K562 (cell line): Measurements from ENCODE around the gene KIF21A. TPM values are rescaled to one million over a fixed set of nuclear protein-coding genes. Genes with fewer than 3 reads are reported as not detected.
A peak's percentile ranks its signal among the peaks of the same experiment; 100 is the strongest.

Experiments used
- ATAC-seq: fragments of 200-7000 bp; cut with Tn5 transposase; 3 replicates; pipeline ENCODE4 v1.9.1; 2020; ENCODE audit warnings: moderate library complexity
- BruUV-seq: library from RNA; stranded (reverse); fragments of 400-500 nt; replicated peaks from 2 replicates; lab custom pipeline; 2021; lab: Mats Ljungman, UMichigan
- CTCF ChIA-PET: fragments of 300-600 bp; formaldehyde crosslinking; extraction: SDS; loops from one replicate; lab custom pipeline; 2021; ENCODE audit warnings: low intra/inter-chr PET ratio; lab: Yijun Ruan, JAX
- POLR2A ChIA-PET: fragments of 300-600, 350-650 bp; sonication (Branson Sonifier 250); formaldehyde crosslinking; extraction: SDS; loops from one replicate; lab custom pipeline; 2021; ENCODE audit warnings: antibody characterized with exemption, inconsistent platforms; lab: Yijun Ruan, JAX
- DNase-seq, 4 experiments: peaks; one replicate each; pipeline versions ENCODE4 v3.0.0 to v3.0.0-alpha.2; 2011 to 2018; ENCODE audit warnings: low spot score in 3 of 4, mixed read lengths in 3 of 4; ENCODE audit errors: extremely low read depth in 1 of 4
- FAIRE-seq: peaks from 2 replicates; lab custom pipeline; 2011; peaks lifted over from hg19 to GRCh38; lab: Jason Lieb, UNC
- H2AFZ ChIP-seq: 2 replicates; pipeline ENCODE4 v1.6.0; 2011; ENCODE audit warnings: low read depth, low read length, control low read depth, inconsistent platforms
- H3K27ac ChIP-seq: fragments of 200-600 bp; 3 replicates; pipeline ENCODE4 v1.8.0; 2011; ENCODE audit warnings: low read depth, mild to moderate bottlenecking, control low read depth, inconsistent platforms, low read length, moderate library complexity, mixed read lengths; ENCODE audit errors: extremely low read depth
- H3K27me3 ChIP-seq, 2 experiments: fragments of 300-600 bp in 1 of 2; 2 replicates in 1 of 2; 3 replicates in 1 of 2; pipeline versions ENCODE4 v1.6.0 to v1.8.0; 2011; ENCODE audit warnings: inconsistent platforms in 2 of 2, low read length in 2 of 2, mild to moderate bottlenecking in 1 of 2, mixed read lengths in 1 of 2, moderate library complexity in 1 of 2; ENCODE audit not compliant: control insufficient read depth in 2 of 2, insufficient read depth in 2 of 2
- H3K36me3 ChIP-seq: fragments of 300-600 bp; 3 replicates; pipeline ENCODE4 v1.8.0; 2011; ENCODE audit warnings: mild to moderate bottlenecking, low read length, inconsistent platforms; ENCODE audit not compliant: control insufficient read depth, insufficient read depth
- H3K4me1 ChIP-seq, 2 experiments: fragments of 200-600 bp in 1 of 2; replicated peaks in 1 of 2; 2 replicates in 1 of 2; 3 replicates in 1 of 2; pipeline versions ENCODE4 v1.5.1 to v1.8.0; 2011; ENCODE audit warnings: inconsistent platforms in 2 of 2, low read length in 2 of 2, mild to moderate bottlenecking in 1 of 2, mixed read lengths in 1 of 2, moderate library complexity in 1 of 2; ENCODE audit not compliant: control insufficient read depth in 2 of 2, insufficient read depth in 2 of 2
- H3K4me2 ChIP-seq: 2 replicates; pipeline ENCODE4 v1.6.1; 2011; ENCODE audit warnings: low read length, control low read depth, inconsistent platforms, mixed read lengths; ENCODE audit not compliant: insufficient read depth
- H3K4me3 ChIP-seq: fragments of 200-600 bp; sonication (generic), shearing (Covaris generic); 2 replicates; pipeline ENCODE4 v1.5.1; 2016; ENCODE audit warnings: control low read depth, inconsistent platforms
- H3K79me2 ChIP-seq: fragments of 200-600 bp; 3 replicates; pipeline ENCODE4 v1.8.0; 2011; ENCODE audit warnings: low read length, inconsistent platforms; ENCODE audit not compliant: control insufficient read depth, insufficient read depth
- H3K9ac ChIP-seq, 2 experiments: 2 replicates each; pipeline versions ENCODE4 v1.6.0 to v1.6.1; 2011; ENCODE audit warnings: low read depth in 2 of 2, low read length in 2 of 2, control low read depth in 1 of 2, inconsistent platforms in 1 of 2, mild to moderate bottlenecking in 1 of 2, mixed read lengths in 1 of 2; ENCODE audit not compliant: insufficient read depth in 1 of 2
- H3K9me1 ChIP-seq: one replicate; pipeline ENCODE4 v1.6.0; 2011; ENCODE audit warnings: inconsistent platforms, mild to moderate bottlenecking, low read length, moderate library complexity; ENCODE audit not compliant: control insufficient read depth, insufficient read depth
- H3K9me3 ChIP-seq: replicated peaks from 2 replicates; pipeline ENCODE4 v1.5.1; 2011; ENCODE audit warnings: low read depth, low read length, inconsistent platforms; ENCODE audit not compliant: control insufficient read depth, insufficient read depth
- H4K20me1 ChIP-seq: replicated peaks from 2 replicates; pipeline ENCODE4 v1.6.1; 2011; ENCODE audit warnings: low read length, inconsistent platforms, mixed read lengths; ENCODE audit not compliant: control insufficient read depth, insufficient read depth
- MCM2 ChIP-seq: fragments of 450-650 bp; IDR thresholded peaks from 2 replicates; pipeline ENCODE4 v1.6.1; 2017; ENCODE audit warnings: low read depth, mild to moderate bottlenecking
- MTA3 ChIP-seq: fragments of 450-650 bp; formaldehyde crosslinking; IDR thresholded peaks from 2 replicates; pipeline ENCODE4 v1.6.1; 2017; ENCODE audit warnings: mild to moderate bottlenecking, borderline replicate concordance
- RBM25 ChIP-seq: fragments of 200-400 bp; formaldehyde crosslinking; IDR thresholded peaks from 2 replicates; pipeline ENCODE4 v1.6.1; 2018; ENCODE audit warnings: low read length, low read depth, moderate library complexity; ENCODE audit not compliant: severe bottlenecking
- SIN3A ChIP-seq, 2 experiments: fragments of 150-350 bp in 1 of 2; IDR thresholded peaks; 2 replicates each; pipeline ENCODE4 v1.6.1; 2011 to 2016; ENCODE audit warnings: borderline replicate concordance in 2 of 2, low read depth in 2 of 2, low read length in 2 of 2, mild to moderate bottlenecking in 2 of 2, moderate library complexity in 2 of 2; ENCODE audit not compliant: control insufficient read depth in 1 of 2
- TFAM ChIP-seq: fragments of 250-450 bp; sonication (Bioruptor Pico); conservative IDR thresholded peaks from 2 replicates; pipeline ENCODE4 v1.5.0; 2021; ENCODE audit warnings: mild to moderate bottlenecking, moderate library complexity
- THRAP3 ChIP-seq: fragments of 450-650 bp; IDR thresholded peaks from 2 replicates; pipeline ENCODE4 v1.6.1; 2016; ENCODE audit warnings: mild to moderate bottlenecking, inconsistent platforms, borderline replicate concordance
- ZFP30 ChIP-seq: fragments of 250-450 bp; sonication (Bioruptor Pico); IDR thresholded peaks from 2 replicates; pipeline ENCODE4 v1.8.0; 2022; ENCODE audit warnings: moderate library complexity, mild to moderate bottlenecking, inconsistent platforms, borderline replicate concordance
- ZNF668 ChIP-seq: fragments of 250-450 bp; sonication (Bioruptor Pico); IDR thresholded peaks from 2 replicates; pipeline ENCODE4 v1.8.0; 2022; ENCODE audit warnings: mild to moderate bottlenecking, inconsistent platforms
- WGBS: fragments of 100-300 bp; shearing (Covaris generic); methylation state at CpG from one replicate; pipeline ENCODE4 v1.1.6; 2016; ENCODE audit warnings: low coverage, mixed read lengths; ENCODE audit not compliant: insufficient coverage; ENCODE audit errors: missing lambda C conversion rate; 5-methylcytosine and 5-hydroxymethylcytosine counted together
- in situ Hi-C: fragments of 300-500 bp; cut with MboI; formaldehyde crosslinking; loops from 4 replicates; pipeline ENCODE4 v1.15.0; 2018; ENCODE audit warnings: inconsistent platforms, mixed read lengths
- intact Hi-C: fragments of 100-400 bp; cut with micrococcal nuclease; formaldehyde crosslinking; loops from 2 replicates; pipeline ENCODE4 v1.14.2; 2022
- polyA plus RNA-seq, 8 experiments: library from polyadenylated mRNA; depleted of rRNA in 4 of 8; stranded (reverse) in 5 of 8; unstranded in 3 of 8; fragments of >200 nt; fragmentation: Nextera tagmentation in 2 of 8; fragmentation: Illumina TruSeq in 1 of 8; extraction: Ambion mirVana in 2 of 8; extraction: Trizol in 1 of 8; gene quantifications; 2 replicates each; pipeline versions ENCODE4 v1.2.1 to v1.2.3, GENCODE V29; 2011 to 2014; ENCODE audit warnings: inconsistent platforms in 1 of 8, missing spikeins in 1 of 8
- total RNA-seq, 7 experiments: library from RNA; depleted of rRNA in 6 of 7; stranded (reverse); fragments of >200 nt in 6 of 7; fragmentation: Illumina TruSeq in 2 of 7; extraction: Trizol in 2 of 7; gene quantifications; 2 replicates each; pipeline versions ENCODE4 v1.2.1 to v1.2.3, GENCODE V29; 2011 to 2021; ENCODE audit warnings: low replicate concordance in 1 of 7
- TF ChIP-seq, protein P1 (sequence below): fragments of 450-650 bp; IDR thresholded peaks from 2 replicates; pipeline ENCODE4 v1.6.1; 2016; ENCODE audit warnings: low read depth
- TF ChIP-seq, protein P2 (sequence below): sonication (generic); formaldehyde crosslinking; IDR thresholded peaks from 2 replicates; pipeline ENCODE4 v1.8.1; 2023; ENCODE audit warnings: mild to moderate bottlenecking, missing genetic modification reagents
- TF ChIP-seq, protein P3 (sequence below): fragments of 450-650 bp; formaldehyde crosslinking; IDR thresholded peaks from 2 replicates; pipeline ENCODE4 v1.4.0; 2022; ENCODE audit warnings: missing genetic modification characterization

The KIF21A gene
- total and polyA plus RNA-seq, 9 of the 15 experiments (the other 6 are each of a cell fraction or from before 2014, with no cell fraction given): 17.7 to 45.0 (median 30.3) TPM

DNA sequence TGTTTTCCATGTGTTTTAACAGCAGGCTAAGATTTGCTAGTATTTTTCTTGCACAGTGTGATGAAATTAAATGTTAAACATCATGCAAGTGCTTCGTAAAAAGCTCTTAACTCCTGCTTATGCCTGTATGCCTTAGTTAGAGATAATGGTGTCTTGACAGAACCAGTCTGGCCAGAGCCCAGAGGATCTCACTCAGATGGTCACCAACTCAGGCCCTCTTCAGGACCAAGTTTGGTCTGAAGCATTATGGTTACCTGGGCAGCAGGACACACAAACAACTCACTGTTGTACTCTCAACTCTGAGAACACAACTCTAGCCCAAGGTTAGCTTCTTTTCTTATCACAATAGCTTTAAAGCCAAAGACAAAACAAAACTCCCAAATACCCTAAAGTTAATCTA, 115.4 kb downstream of the KIF21A start:
- TF ChIP-seq MTA3: no peak
- no peak for TF ChIP-seq TFAM
- TF ChIP-seq, protein P1, sequence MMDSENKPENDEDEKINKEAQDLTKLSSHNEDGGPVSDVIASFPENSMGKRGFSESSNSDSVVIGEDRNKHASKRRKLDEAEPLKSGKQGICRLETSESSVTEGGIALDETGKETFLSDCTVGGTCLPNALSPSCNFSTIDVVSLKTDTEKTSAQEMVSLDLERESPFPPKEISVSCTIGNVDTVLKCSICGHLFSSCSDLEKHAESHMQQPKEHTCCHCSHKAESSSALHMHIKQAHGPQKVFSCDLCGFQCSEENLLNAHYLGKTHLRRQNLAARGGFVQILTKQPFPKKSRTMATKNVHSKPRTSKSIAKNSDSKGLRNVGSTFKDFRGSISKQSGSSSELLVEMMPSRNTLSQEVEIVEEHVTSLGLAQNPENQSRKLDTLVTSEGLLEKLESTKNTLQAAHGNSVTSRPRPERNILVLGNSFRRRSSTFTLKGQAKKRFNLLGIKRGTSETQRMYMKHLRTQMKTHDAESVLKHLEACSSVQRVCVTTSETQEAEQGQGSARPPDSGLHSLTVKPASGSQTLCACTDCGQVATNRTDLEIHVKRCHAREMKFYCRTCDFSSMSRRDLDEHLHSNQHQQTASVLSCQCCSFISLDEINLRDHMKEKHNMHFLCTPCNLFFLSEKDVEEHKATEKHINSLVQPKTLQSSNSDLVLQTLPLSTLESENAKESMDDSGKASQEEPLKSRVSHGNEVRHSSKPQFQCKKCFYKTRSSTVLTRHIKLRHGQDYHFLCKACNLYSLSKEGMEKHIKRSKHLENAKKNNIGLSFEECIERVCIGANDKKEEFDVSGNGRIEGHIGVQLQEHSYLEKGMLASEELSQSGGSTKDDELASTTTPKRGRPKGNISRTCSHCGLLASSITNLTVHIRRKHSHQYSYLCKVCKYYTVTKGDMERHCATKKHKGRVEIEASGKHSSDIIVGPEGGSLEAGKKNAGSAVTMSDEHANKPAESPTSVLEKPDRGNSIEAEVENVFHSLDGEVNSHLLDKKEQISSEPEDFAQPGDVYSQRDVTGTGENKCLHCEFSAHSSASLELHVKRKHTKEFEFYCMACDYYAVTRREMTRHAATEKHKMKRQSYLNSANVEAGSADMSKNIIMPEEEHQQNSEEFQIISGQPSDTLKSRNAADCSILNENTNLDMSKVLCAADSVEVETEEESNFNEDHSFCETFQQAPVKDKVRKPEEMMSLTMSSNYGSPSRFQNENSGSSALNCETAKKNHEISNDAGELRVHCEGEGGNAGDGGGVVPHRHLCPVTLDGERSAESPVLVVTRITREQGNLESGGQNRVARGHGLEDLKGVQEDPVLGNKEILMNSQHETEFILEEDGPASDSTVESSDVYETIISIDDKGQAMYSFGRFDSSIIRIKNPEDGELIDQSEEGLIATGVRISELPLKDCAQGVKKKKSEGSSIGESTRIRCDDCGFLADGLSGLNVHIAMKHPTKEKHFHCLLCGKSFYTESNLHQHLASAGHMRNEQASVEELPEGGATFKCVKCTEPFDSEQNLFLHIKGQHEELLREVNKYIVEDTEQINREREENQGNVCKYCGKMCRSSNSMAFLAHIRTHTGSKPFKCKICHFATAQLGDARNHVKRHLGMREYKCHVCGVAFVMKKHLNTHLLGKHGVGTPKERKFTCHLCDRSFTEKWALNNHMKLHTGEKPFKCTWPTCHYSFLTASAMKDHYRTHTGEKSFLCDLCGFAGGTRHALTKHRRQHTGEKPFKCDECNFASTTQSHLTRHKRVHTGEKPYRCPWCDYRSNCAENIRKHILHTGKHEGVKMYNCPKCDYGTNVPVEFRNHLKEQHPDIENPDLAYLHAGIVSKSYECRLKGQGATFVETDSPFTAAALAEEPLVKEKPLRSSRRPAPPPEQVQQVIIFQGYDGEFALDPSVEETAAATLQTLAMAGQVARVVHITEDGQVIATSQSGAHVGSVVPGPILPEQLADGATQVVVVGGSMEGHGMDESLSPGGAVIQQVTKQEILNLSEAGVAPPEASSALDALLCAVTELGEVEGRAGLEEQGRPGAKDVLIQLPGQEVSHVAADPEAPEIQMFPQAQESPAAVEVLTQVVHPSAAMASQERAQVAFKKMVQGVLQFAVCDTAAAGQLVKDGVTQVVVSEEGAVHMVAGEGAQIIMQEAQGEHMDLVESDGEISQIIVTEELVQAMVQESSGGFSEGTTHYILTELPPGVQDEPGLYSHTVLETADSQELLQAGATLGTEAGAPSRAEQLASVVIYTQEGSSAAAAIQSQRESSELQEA: no peak
- TF ChIP-seq, protein P2, sequence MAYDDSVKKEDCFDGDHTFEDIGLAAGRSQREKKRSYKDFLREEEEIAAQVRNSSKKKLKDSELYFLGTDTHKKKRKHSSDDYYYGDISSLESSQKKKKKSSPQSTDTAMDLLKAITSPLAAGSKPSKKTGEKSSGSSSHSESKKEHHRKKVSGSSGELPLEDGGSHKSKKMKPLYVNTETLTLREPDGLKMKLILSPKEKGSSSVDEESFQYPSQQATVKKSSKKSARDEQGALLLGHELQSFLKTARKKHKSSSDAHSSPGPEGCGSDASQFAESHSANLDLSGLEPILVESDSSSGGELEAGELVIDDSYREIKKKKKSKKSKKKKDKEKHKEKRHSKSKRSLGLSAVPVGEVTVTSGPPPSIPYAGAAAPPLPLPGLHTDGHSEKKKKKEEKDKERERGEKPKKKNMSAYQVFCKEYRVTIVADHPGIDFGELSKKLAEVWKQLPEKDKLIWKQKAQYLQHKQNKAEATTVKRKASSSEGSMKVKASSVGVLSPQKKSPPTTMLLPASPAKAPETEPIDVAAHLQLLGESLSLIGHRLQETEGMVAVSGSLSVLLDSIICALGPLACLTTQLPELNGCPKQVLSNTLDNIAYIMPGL: no peak
- TF ChIP-seq SIN3A (IDR thresholded peaks at IDR 0.05; ENCODE audit: borderline replicate concordance in 2 of 2, control insufficient read depth in 1 of 2, low read depth in 2 of 2, low read length in 2 of 2): no peak
- no peak for TF ChIP-seq RBM25
- TF ChIP-seq THRAP3: no peak
- no peak for TF ChIP-seq MCM2
- TF ChIP-seq, protein P3, sequence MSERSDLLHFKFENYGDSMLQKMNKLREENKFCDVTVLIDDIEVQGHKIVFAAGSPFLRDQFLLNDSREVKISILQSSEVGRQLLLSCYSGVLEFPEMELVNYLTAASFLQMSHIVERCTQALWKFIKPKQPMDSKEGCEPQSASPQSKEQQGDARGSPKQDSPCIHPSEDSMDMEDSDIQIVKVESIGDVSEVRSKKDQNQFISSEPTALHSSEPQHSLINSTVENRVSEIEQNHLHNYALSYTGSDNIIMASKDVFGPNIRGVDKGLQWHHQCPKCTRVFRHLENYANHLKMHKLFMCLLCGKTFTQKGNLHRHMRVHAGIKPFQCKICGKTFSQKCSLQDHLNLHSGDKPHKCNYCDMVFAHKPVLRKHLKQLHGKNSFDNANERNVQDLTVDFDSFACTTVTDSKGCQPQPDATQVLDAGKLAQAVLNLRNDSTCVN (CRISPR knock-in tag): no peak
- TF ChIP-seq ZFP30 (CRISPR knock-in tag): no peak
- no peak for TF ChIP-seq ZNF668 (CRISPR knock-in tag)
- ChIA-PET CTCF (no interaction called here), POLR2A (no interaction called here)
- Histone ChIP-seq H3K79me2 (no peaks in the 10 kb centered on the region), H3K4me1 (no peaks in the 10 kb centered on the region), H2AFZ (no peak overlapping the region), H3K9me1 (no peaks in the 10 kb centered on the region), H3K4me3 (no peak overlapping the region), H3K9me3 (no peaks in the 10 kb centered on the region), H3K27ac (no peak overlapping the region), H3K27me3 (no peaks in the 10 kb centered on the region), H3K4me2 (no peak overlapping the region), H3K9ac (no peak overlapping the region), H4K20me1 (no peaks in the 10 kb centered on the region), H3K36me3 (peaks cover 46% of the 10 kb centered on the region)
- ATAC-seq (0 out of 3 replicates have a peak, but pooled peaks have one; percentile 32), FAIRE-seq (no peak), DNase-seq (no peak)
- in situ Hi-C loops (no loop called here), intact Hi-C loops (no loop called here)
- 79% methylated on average over 1 of the region's 1 CpG for WGBS
- BruUV-seq: no TSS peak
